ENCODE measurements around the gene HMX3.

DNA sequence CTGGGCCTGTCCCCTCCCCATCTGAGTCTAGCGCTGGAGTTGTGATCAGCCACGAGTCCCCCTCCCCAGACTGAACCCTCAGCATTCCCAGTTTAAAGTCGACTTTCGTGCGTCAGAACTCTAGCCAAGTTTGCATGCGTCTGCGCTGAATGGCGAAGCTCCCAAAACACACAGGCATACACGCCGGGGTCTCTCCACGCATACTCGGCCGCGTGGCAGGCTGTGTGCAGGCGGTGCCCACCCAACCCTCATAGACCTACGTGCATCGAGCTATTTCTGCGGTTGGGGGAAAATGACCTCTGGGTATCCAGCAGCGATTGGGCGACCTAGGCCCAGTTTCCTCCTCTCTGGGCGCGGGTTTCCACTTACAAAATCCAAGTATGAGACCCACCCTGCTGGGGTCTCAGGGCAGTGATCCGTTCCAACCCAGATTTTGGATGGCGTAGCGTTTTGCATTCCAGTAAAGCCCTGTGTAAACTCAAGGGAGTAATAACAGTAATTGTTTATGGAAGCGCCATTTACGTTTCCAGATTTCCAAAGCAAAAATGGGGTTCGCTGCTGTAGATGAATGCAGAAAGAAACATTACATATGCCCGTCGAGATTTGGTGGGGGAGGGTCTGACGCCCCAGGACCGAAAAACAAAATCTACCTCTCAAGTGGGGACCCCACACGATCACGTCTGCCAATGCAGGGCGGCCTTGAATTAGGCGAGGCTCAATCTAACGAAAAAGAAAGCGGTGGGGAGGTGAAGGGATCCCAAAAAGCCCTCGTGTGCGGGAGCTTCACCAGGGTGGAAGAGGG is 2.0 kb upstream of the HMX3 start:
- no peak for TF ChIP-seq ZFX (IDR thresholded peaks at IDR 0.05; ENCODE audit: borderline replicate concordance)
- TF ChIP-seq, protein P1, sequence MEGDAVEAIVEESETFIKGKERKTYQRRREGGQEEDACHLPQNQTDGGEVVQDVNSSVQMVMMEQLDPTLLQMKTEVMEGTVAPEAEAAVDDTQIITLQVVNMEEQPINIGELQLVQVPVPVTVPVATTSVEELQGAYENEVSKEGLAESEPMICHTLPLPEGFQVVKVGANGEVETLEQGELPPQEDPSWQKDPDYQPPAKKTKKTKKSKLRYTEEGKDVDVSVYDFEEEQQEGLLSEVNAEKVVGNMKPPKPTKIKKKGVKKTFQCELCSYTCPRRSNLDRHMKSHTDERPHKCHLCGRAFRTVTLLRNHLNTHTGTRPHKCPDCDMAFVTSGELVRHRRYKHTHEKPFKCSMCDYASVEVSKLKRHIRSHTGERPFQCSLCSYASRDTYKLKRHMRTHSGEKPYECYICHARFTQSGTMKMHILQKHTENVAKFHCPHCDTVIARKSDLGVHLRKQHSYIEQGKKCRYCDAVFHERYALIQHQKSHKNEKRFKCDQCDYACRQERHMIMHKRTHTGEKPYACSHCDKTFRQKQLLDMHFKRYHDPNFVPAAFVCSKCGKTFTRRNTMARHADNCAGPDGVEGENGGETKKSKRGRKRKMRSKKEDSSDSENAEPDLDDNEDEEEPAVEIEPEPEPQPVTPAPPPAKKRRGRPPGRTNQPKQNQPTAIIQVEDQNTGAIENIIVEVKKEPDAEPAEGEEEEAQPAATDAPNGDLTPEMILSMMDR (IDR thresholded peaks at IDR 0.05) = no peak
